ENCODE data around the gene RNASEH2B.

RNASEH2B gene

GRCh38 chr13:51002736-51003135, 93.1 kb downstream of the RNASEH2B start:
- H3K4me3 ChIP-seq (ENCODE audit: low read depth, low read length) = no peak overlapping the region
- DNase-seq (ENCODE audit: low read depth) = no peak
- TF ChIP-seq CTCF (IDR thresholded peaks at IDR 0.05; ENCODE audit: low read depth, low read length, missing control alignments) = no peak

GRCh38 chr13:51003642-51004041, 94.1 kb downstream of the RNASEH2B start:
- no peak for DNase-seq (ENCODE audit: low read depth)
- TF ChIP-seq CTCF (IDR thresholded peaks at IDR 0.05; ENCODE audit: low read depth, low read length, missing control alignments) = no peak
- no peak overlapping the region for H3K4me3 ChIP-seq (ENCODE audit: low read depth, low read length)

GRCh38 chr13:51004111-51004865, 94.7 kb downstream of the RNASEH2B start:
- no peak for DNase-seq (ENCODE audit: low read depth)
- no peak overlapping the region for H3K4me3 ChIP-seq (ENCODE audit: low read depth, low read length)
- TF ChIP-seq CTCF (IDR thresholded peaks at IDR 0.05; ENCODE audit: low read depth, low read length, missing control alignments) = no peak

GRCh38 chr13:51004918-51005460, 95.4 kb downstream of the RNASEH2B start:
- TF ChIP-seq CTCF (IDR thresholded peaks at IDR 0.05; ENCODE audit: low read depth, low read length, missing control alignments) = no peak
- DNase-seq (ENCODE audit: low read depth) = no peak
- no peak overlapping the region for H3K4me3 ChIP-seq (ENCODE audit: low read depth, low read length)

GRCh38 chr13:51005566-51005965, 96.0 kb downstream of the RNASEH2B start:
- TF ChIP-seq CTCF (IDR thresholded peaks at IDR 0.05; ENCODE audit: low read depth, low read length, missing control alignments) = no peak
- no peak for DNase-seq (ENCODE audit: low read depth)
- H3K4me3 ChIP-seq (ENCODE audit: low read depth, low read length) = no peak overlapping the region
